RWPE2 (cell line): ENCODE measurements around the gene ENTR1.

Experiments
- ATAC-seq: fragments of 200-7000 bp; cut with Tn5 transposase; 3 replicates; pipeline ENCODE4 v1.9.1; 2021; ENCODE audit warnings: low read depth
- DNase-seq: peaks from one replicate; pipeline ENCODE4 v3.0.0-alpha.2; 2020; ENCODE audit warnings: low spot score
- H3K27ac ChIP-seq: fragments of 450-650 bp; 2 replicates; pipeline ENCODE4 v1.5.1; 2017; ENCODE audit warnings: mild to moderate bottlenecking; ENCODE audit not compliant: poor library complexity, severe bottlenecking
- H3K27me3 ChIP-seq: fragments of 250-450 bp; sonication (Bioruptor Pico); 2 replicates; pipeline ENCODE4 v1.5.1; 2021; ENCODE audit warnings: mild to moderate bottlenecking, moderate library complexity; ENCODE audit not compliant: insufficient read depth, poor library complexity, severe bottlenecking
- H3K36me3 ChIP-seq: fragments of 250-450 bp; sonication (Bioruptor Pico); 2 replicates; pipeline ENCODE4 v1.5.1; 2020; ENCODE audit warnings: low read depth, mild to moderate bottlenecking, moderate library complexity
- H3K4me1 ChIP-seq: fragments of 250-450 bp; sonication (Bioruptor Pico); 2 replicates; pipeline ENCODE4 v1.5.1; 2021; ENCODE audit warnings: mild to moderate bottlenecking, moderate library complexity; ENCODE audit not compliant: insufficient read depth, poor library complexity, severe bottlenecking
- H3K4me3 ChIP-seq: fragments of 250-450 bp; sonication (Bioruptor Pico); 2 replicates; pipeline ENCODE4 v1.5.1; 2021; ENCODE audit warnings: mild to moderate bottlenecking, moderate library complexity; ENCODE audit not compliant: severe bottlenecking
- H3K9me3 ChIP-seq: fragments of 250-450 bp; sonication (Bioruptor Pico); 2 replicates; pipeline ENCODE4 v1.5.1; 2021; ENCODE audit warnings: mild to moderate bottlenecking, moderate library complexity; ENCODE audit not compliant: severe bottlenecking
- CTCF ChIP-seq: fragments of 450-650 bp; IDR thresholded peaks from one replicate; pipeline ENCODE4 v1.5.1; 2017; ENCODE audit warnings: mild to moderate bottlenecking, moderate library complexity; ENCODE audit not compliant: poor library complexity, severe bottlenecking

The ENTR1 gene

GRCh38 chr9:136401173-136401922, 9.1 kb downstream of the ENTR1 start:
- Histone ChIP-seq H3K9me3 (no peaks in the 10 kb centered on the region), H3K27ac (no peak overlapping the region), H3K4me3 (no peak overlapping the region), H3K36me3 (peaks cover 52% of the 10 kb centered on the region), H3K27me3 (no peaks in the 10 kb centered on the region), H3K4me1 (no peaks in the 10 kb centered on the region)
- no peak for TF ChIP-seq CTCF
- no peak for DNase-seq
- ATAC-seq: no peak

DNA sequence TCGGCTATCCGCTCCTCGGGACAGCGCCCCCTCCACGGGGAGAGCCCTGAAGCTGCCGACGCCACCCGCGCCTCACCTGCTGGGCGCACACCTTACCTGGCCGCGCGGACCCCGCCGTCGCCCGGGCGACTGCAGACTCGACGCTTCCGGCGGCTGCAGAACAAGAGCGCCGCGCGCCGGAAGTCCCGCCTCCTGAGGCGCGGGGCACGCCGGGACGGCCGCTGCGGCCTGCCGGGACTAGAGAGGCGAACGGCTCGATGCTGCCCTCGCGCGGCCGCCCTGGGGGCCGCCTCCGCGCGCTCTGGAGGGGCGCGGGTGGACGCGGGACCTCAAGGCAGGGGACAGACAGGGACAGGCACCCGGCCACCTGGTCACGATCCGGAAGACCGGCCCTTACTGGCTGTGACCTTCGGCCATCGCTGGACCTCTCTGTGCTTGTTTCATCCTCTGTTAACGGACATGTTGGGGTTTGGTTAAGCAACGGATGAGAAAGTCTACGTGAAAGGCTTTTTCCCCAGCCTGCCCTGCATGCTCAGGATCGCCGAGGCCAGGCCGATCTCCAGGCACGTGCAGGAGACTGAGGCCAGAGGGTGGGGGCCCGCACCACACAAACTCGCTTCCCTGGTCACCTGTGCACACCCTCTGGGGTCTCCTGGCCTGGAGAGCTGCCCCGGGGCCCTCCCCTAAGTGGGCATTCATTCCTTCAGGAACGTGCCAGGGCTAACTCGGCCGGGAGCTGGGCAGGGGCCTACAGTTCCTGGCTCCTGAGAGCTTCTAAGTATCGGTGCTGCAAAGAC, 10.2 kb downstream of the ENTR1 start, which contains the start of gene SNAPC4:
SNAPC4 (minus strand) TSS at position 133 of the 797 bp plus-strand sequence. CDS start 1,742 bp downstream, outside the sequence.
- Histone ChIP-seq H3K9me3 (no peaks in the 10 kb centered on the region), H3K27ac (peak within 1 kb of the TSS; percentile 28), H3K4me3 (peak within 1 kb of the TSS; percentile 93), H3K4me1 (no peaks in the 10 kb centered on the region), H3K36me3 (peaks cover 51% of the 10 kb centered on the region), H3K27me3 (no peaks in the 10 kb centered on the region)
- DNase-seq: no peak
- peak; percentile 84 for ATAC-seq
- TF ChIP-seq CTCF: peak; percentile 98

DNA sequence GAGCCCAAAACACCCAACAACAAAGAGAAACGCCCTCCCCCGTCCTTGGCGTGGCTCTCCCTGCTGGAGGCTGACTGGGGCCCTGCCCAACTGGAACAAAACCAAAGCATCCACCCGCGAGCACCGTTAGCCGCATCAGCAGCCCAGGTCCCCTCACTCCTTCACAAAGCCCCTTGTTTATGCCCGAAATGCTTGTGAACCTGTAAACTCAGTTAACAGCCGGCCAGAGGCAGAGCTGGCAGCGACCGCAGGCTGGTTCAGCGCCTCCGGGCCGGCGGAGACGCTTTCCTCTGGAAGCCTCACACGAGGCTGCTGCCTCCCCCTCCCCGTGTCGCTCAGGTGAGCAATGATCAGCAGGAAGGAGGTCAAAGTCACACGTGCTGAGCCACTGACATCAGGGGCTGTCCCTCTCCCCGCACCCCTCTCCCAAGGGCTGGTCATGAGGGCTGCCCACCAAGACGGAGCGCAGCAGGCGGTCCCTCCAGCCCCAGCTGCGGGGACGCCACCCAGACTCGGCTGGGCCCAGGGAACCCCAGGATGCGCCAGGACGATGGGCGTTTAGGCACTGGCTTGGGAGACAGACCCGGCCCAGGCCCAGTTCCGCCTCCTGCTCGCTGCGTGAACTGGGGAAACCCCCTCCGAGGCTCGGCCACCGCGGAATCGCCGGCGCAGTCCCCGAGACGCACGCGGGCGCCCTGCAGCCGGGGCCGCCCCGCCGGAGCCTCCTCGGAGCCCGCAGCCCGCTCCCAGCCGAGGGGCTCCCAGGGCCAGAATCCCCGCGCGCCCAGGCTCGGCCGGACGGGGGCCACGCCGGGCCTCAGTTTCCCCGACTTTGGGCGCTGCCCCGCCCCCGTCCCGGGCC, 11.0 kb downstream of the ENTR1 start:
- no peaks in the 10 kb centered on the region for H3K27me3 ChIP-seq
- H3K27ac ChIP-seq: peak overlapping the region; percentile 28
- peak overlapping the region; percentile 93 for H3K4me3 ChIP-seq
- DNase-seq: no peak
- no peaks in the 10 kb centered on the region for H3K4me1 ChIP-seq
- H3K36me3 ChIP-seq: peaks cover 51% of the 10 kb centered on the region
- no peak for TF ChIP-seq CTCF
- H3K9me3 ChIP-seq: no peaks in the 10 kb centered on the region
- ATAC-seq: peak; percentile 16

- H3K36me3 ChIP-seq: peaks cover 55% of the 10 kb centered on the region
- ATAC-seq (no peak), DNase-seq (no peak)
- H3K27ac ChIP-seq: no peak overlapping the region
- no peak for TF ChIP-seq CTCF
- H3K27me3 ChIP-seq: no peaks in the 10 kb centered on the region
- no peaks in the 10 kb centered on the region for H3K4me1 ChIP-seq
- no peaks in the 10 kb centered on the region for H3K9me3 ChIP-seq
- H3K4me3 ChIP-seq: no peak overlapping the region
Observed at GRCh38 chr9:136398286-136398685, 12.1 kb downstream of the ENTR1 start.
